ENCODE results near the gene GNA15.

GNA15 gene

GRCh38 chr19:3154957-3155736 lies 19.3 kb downstream of the GNA15 start:
- Histone ChIP-seq H3K4me2 (ENCODE audit: low read length) (peak overlapping the region; percentile 62), H4K20me1 (ENCODE audit: control insufficient read depth, insufficient read depth, low read depth, low read length) (no peaks in the 10 kb centered on the region), H3K27me3 (ENCODE audit: control insufficient read depth, low read length) (peaks cover 6% of the 10 kb centered on the region; the same call in 1 of the 2 replicates), H3K79me2 (ENCODE audit: control insufficient read depth, low read length) (no peaks in the 10 kb centered on the region), H3F3A (ENCODE audit: control insufficient read depth, insufficient read depth) (0 out of 2 replicates have a peak, but pooled peaks cover 2% of the 10 kb centered on the region), H3K4me3 (ENCODE audit: low read length) (peak overlapping the region; percentile 54), H3K9me2 (replicated peaks; ENCODE audit: control insufficient read depth, low read length) (no peaks in the 10 kb centered on the region), H3K4me1 (ENCODE audit: control insufficient read depth, low read length) (peaks cover 23% of the 10 kb centered on the region), H3K36me3 (ENCODE audit: control insufficient read depth, low read length) (no peaks in the 10 kb centered on the region), H3K27ac (ENCODE audit: low read depth, low read length) (no peak overlapping the region), H3K9me3 (ENCODE audit: control insufficient read depth, insufficient read depth, low read length) (no peaks in the 10 kb centered on the region; the same call in 1 of the 2 replicates)
- TF ChIP-seq EZH2phosphoT487 (IDR thresholded peaks at IDR 0.05; ENCODE audit: borderline replicate concordance, low read length) (no peak), CTCF (IDR thresholded peaks at IDR 0.05; ENCODE audit: low read depth, low read length, poor library complexity, severe bottlenecking) (no peak)

- H3K27me3 ChIP-seq (ENCODE audit: control insufficient read depth, low read length), result peaks cover 6% of the 10 kb centered on the region; the same call in 1 of the 2 replicates
- H3K27ac ChIP-seq (ENCODE audit: low read depth, low read length), result no peak overlapping the region
- H3K36me3 ChIP-seq (ENCODE audit: control insufficient read depth, low read length), result no peaks in the 10 kb centered on the region
- no peak overlapping the region for H3K4me3 ChIP-seq (ENCODE audit: low read length)
- H3K4me1 ChIP-seq (ENCODE audit: control insufficient read depth, low read length), result peaks cover 23% of the 10 kb centered on the region
- H4K20me1 ChIP-seq (ENCODE audit: control insufficient read depth, insufficient read depth, low read depth, low read length), result no peaks in the 10 kb centered on the region
- 0 out of 2 replicates have a peak, but pooled peaks cover 2% of the 10 kb centered on the region for H3F3A ChIP-seq (ENCODE audit: control insufficient read depth, insufficient read depth)
- H3K9me2 ChIP-seq (replicated peaks; ENCODE audit: control insufficient read depth, low read length), result no peaks in the 10 kb centered on the region
- TF ChIP-seq EZH2phosphoT487 (IDR thresholded peaks at IDR 0.05; ENCODE audit: borderline replicate concordance, low read length), result no peak
- TF ChIP-seq CTCF (IDR thresholded peaks at IDR 0.05; ENCODE audit: low read depth, low read length, poor library complexity, severe bottlenecking), result no peak
- H3K9me3 ChIP-seq (ENCODE audit: control insufficient read depth, insufficient read depth, low read length), result no peaks in the 10 kb centered on the region; the same call in 1 of the 2 replicates
- no peaks in the 10 kb centered on the region for H3K79me2 ChIP-seq (ENCODE audit: control insufficient read depth, low read length)
- no peak overlapping the region for H3K4me2 ChIP-seq (ENCODE audit: low read length)
These were observed 21.4 kb downstream of the GNA15 start for GRCh38 chr19:3157096-3157845.

- H3F3A ChIP-seq (ENCODE audit: control insufficient read depth, insufficient read depth), result 0 out of 2 replicates have a peak, but pooled peaks cover 2% of the 10 kb centered on the region
- TF ChIP-seq CTCF (IDR thresholded peaks at IDR 0.05; ENCODE audit: low read depth, low read length, poor library complexity, severe bottlenecking) (no peak), EZH2phosphoT487 (IDR thresholded peaks at IDR 0.05; ENCODE audit: borderline replicate concordance, low read length) (no peak)
These were observed 23.7 kb downstream of the GNA15 start for GRCh38 chr19:3159565-3159964.

More at GRCh38 chr19:3159565-3159964, 23.7 kb downstream of the GNA15 start:
- no peak overlapping the region for H3K4me3 ChIP-seq (ENCODE audit: low read length)
- no peak overlapping the region; the same call in 1 of the 2 replicates for H3K4me2 ChIP-seq (ENCODE audit: low read length)
- no peaks in the 10 kb centered on the region for H3K36me3 ChIP-seq (ENCODE audit: control insufficient read depth, low read length)
- no peaks in the 10 kb centered on the region for H3K9me3 ChIP-seq (ENCODE audit: control insufficient read depth, insufficient read depth, low read length)
- H4K20me1 ChIP-seq (ENCODE audit: control insufficient read depth, insufficient read depth, low read depth, low read length), result no peaks in the 10 kb centered on the region
- peaks cover 27% of the 10 kb centered on the region for H3K4me1 ChIP-seq (ENCODE audit: control insufficient read depth, low read length)
- no peaks in the 10 kb centered on the region for H3K79me2 ChIP-seq (ENCODE audit: control insufficient read depth, low read length)
- H3K9me2 ChIP-seq (replicated peaks; ENCODE audit: control insufficient read depth, low read length), result no peaks in the 10 kb centered on the region
- no peak overlapping the region for H3K27ac ChIP-seq (ENCODE audit: low read depth, low read length)
- peaks cover 10% of the 10 kb centered on the region for H3K27me3 ChIP-seq (ENCODE audit: control insufficient read depth, low read length)
